ENCODE measurements around the gene ZNF180. TPM values are rescaled to one million over a fixed set of nuclear protein-coding genes. Genes with fewer than 3 reads are reported as not detected.
"Not testable (repeated sequence)": the region's sequence is repeated elsewhere in the genome, so short reads cannot be mapped to it uniquely, and the experiment has no call there.

ZNF180 gene
- total RNA-seq = 10 to 100 TPM in 1 of 2 experiments, 1 to 10 TPM in 1; 9.1 to 12.7 TPM

- DNase-seq (peak; percentile 96), ATAC-seq (peak; percentile 91)
- Mint-ChIP-seq H3K4me3 (peak within 1 kb of the TSS; percentile 98), H3K9me3 (ENCODE audit: low read depth) (peaks cover 33% of the 10 kb centered on the region), H3K4me1 (peaks cover 31% of the 10 kb centered on the region), H3K36me3 (peaks cover 54% of the 10 kb centered on the region), H3K27ac (peak within 1 kb of the TSS; percentile 91), H3K27me3 (no peaks in the 10 kb centered on the region)
- CTCF ChIA-PET = interaction anchor here (0.8 to 1.4 kb wide), 5 partner anchors 24 to 405 kb away, joined by 3 read pairs; no protein-coding TSS in a partner anchor
Measured at GRCh38 chr19:44499962-44500949, at the start of gene ZNF180. Gene ZNF180, minus strand, starts transcription at chr19:44500522. Its CDS starts 3,188 bp downstream, at chr19:44497334.

- Mint-ChIP-seq H3K27me3 (no peaks in the 10 kb centered on the region), H3K9me3 (ENCODE audit: low read depth) (peaks cover 10% of the 10 kb centered on the region), H3K4me1 (no peaks in the 10 kb centered on the region), H3K36me3 (no peaks in the 10 kb centered on the region), H3K4me3 (no peak overlapping the region), H3K27ac (no peak overlapping the region)
- DNase-seq (no peak), ATAC-seq (no peak)
- CTCF ChIA-PET = no interaction called here
Measured at GRCh38 chr19:44549507-44549906, 49.2 kb upstream of the ZNF180 start.

- ATAC-seq (no peak), DNase-seq (no peak)
- Mint-ChIP-seq H3K27me3 (no peaks in the 10 kb centered on the region), H3K9me3 (ENCODE audit: low read depth) (peaks cover 10% of the 10 kb centered on the region), H3K4me1 (no peaks in the 10 kb centered on the region), H3K27ac (no peak overlapping the region), H3K36me3 (no peaks in the 10 kb centered on the region), H3K4me3 (no peak overlapping the region)
- CTCF ChIA-PET = no interaction called here
Measured at GRCh38 chr19:44548736-44549135, 48.4 kb upstream of the ZNF180 start.

- ATAC-seq (no peak), DNase-seq (no peak)
- no peaks in the 10 kb centered on the region for H3K27me3 Mint-ChIP-seq
- H3K27ac Mint-ChIP-seq = no peak overlapping the region
- no peak overlapping the region for H3K4me3 Mint-ChIP-seq
- H3K36me3 Mint-ChIP-seq = no peaks in the 10 kb centered on the region
- peaks cover 9% of the 10 kb centered on the region for H3K9me3 Mint-ChIP-seq (ENCODE audit: low read depth)
- CTCF ChIA-PET = no interaction called here
- H3K4me1 Mint-ChIP-seq = no peaks in the 10 kb centered on the region
Measured at GRCh38 chr19:44544031-44544430, 43.7 kb upstream of the ZNF180 start.

- no peaks in the 10 kb centered on the region for H3K4me1 Mint-ChIP-seq
- no peaks in the 10 kb centered on the region for H3K27me3 Mint-ChIP-seq
- DNase-seq (no peak), ATAC-seq (no peak)
- no peak overlapping the region for H3K4me3 Mint-ChIP-seq
- H3K36me3 Mint-ChIP-seq = no peaks in the 10 kb centered on the region
- CTCF ChIA-PET = no interaction called here
- peaks cover 12% of the 10 kb centered on the region for H3K9me3 Mint-ChIP-seq (ENCODE audit: low read depth)
- H3K27ac Mint-ChIP-seq = no peak overlapping the region
Measured at GRCh38 chr19:44542671-44543070, 42.3 kb upstream of the ZNF180 start.

- DNase-seq (no peak), ATAC-seq (no peak)
- Mint-ChIP-seq H3K27me3 (no peaks in the 10 kb centered on the region), H3K4me1 (no peaks in the 10 kb centered on the region), H3K4me3 (no peak overlapping the region), H3K36me3 (no peaks in the 10 kb centered on the region), H3K9me3 (ENCODE audit: low read depth) (peaks cover 18% of the 10 kb centered on the region), H3K27ac (no peak overlapping the region)
- CTCF ChIA-PET = no interaction called here
Measured at GRCh38 chr19:44540736-44541135, 40.4 kb upstream of the ZNF180 start.

- no peak overlapping the region for H3K4me3 Mint-ChIP-seq
- DNase-seq (no peak), ATAC-seq (no peak)
- no peaks in the 10 kb centered on the region for H3K36me3 Mint-ChIP-seq
- no peaks in the 10 kb centered on the region for H3K27me3 Mint-ChIP-seq
- H3K9me3 Mint-ChIP-seq (ENCODE audit: low read depth) = peaks cover 22% of the 10 kb centered on the region
- H3K4me1 Mint-ChIP-seq = no peaks in the 10 kb centered on the region
- CTCF ChIA-PET = no interaction called here
- H3K27ac Mint-ChIP-seq = no peak overlapping the region
Measured at GRCh38 chr19:44539991-44540390, 39.7 kb upstream of the ZNF180 start.

GRCh38 chr19:44539236-44539826 is 39.0 kb upstream of the ZNF180 start:
- CTCF ChIA-PET = no interaction called here
- Mint-ChIP-seq H3K36me3 (no peaks in the 10 kb centered on the region), H3K27ac (no peak overlapping the region), H3K27me3 (no peaks in the 10 kb centered on the region), H3K9me3 (ENCODE audit: low read depth) (peaks cover 20% of the 10 kb centered on the region), H3K4me3 (no peak overlapping the region), H3K4me1 (no peaks in the 10 kb centered on the region)
- DNase-seq = no peak
- no peak for ATAC-seq

- DNase-seq, H3K4me3 Mint-ChIP-seq, H3K4me1 Mint-ChIP-seq, ATAC-seq, CTCF ChIA-PET, H3K27ac Mint-ChIP-seq, H3K36me3 Mint-ChIP-seq, H3K27me3 Mint-ChIP-seq: not testable (repeated sequence)
- H3K9me3 Mint-ChIP-seq (ENCODE audit: low read depth) = peaks cover 19% of the 10 kb centered on the region
Measured at GRCh38 chr19:44535361-44535760, 35.0 kb upstream of the ZNF180 start.

- CTCF ChIA-PET = no interaction called here
Measured at GRCh38 chr19:44532819-44533218, 32.5 kb upstream of the ZNF180 start.

GRCh38 chr19:44530777-44531176 is 30.5 kb upstream of the ZNF180 start:
- no peaks in the 10 kb centered on the region for H3K27me3 Mint-ChIP-seq
- DNase-seq = no peak
- no peaks in the 10 kb centered on the region for H3K36me3 Mint-ChIP-seq
- no peak for ATAC-seq
- CTCF ChIA-PET = no interaction called here
- H3K4me1 Mint-ChIP-seq = no peaks in the 10 kb centered on the region
- peaks cover 14% of the 10 kb centered on the region for H3K9me3 Mint-ChIP-seq (ENCODE audit: low read depth)
- H3K4me3 Mint-ChIP-seq = no peak overlapping the region
- no peak overlapping the region for H3K27ac Mint-ChIP-seq

More at GRCh38 chr19:44532819-44533218, 32.5 kb upstream of the ZNF180 start:
- ATAC-seq (no peak), DNase-seq (no peak)
- Mint-ChIP-seq H3K4me3 (no peak overlapping the region), H3K27me3 (no peaks in the 10 kb centered on the region), H3K9me3 (ENCODE audit: low read depth) (peaks cover 18% of the 10 kb centered on the region), H3K27ac (no peak overlapping the region), H3K36me3 (no peaks in the 10 kb centered on the region), H3K4me1 (no peaks in the 10 kb centered on the region)

GRCh38 chr19:44529536-44529935 is 29.2 kb upstream of the ZNF180 start, which contains the start of gene CEACAM20:
Gene CEACAM20, minus strand, starts transcription at chr19:44529675. Its CDS starts 166 bp downstream, at chr19:44529509.
- CTCF ChIA-PET = no interaction called here
- ATAC-seq (no peak), DNase-seq (no peak)
- H3K4me1 Mint-ChIP-seq = no peaks in the 10 kb centered on the region
- H3K27ac Mint-ChIP-seq = no peak within 1 kb of the TSS
- no peaks in the 10 kb centered on the region for H3K27me3 Mint-ChIP-seq
- no peak within 1 kb of the TSS for H3K4me3 Mint-ChIP-seq
- H3K9me3 Mint-ChIP-seq (ENCODE audit: low read depth) = peaks cover 9% of the 10 kb centered on the region
- H3K36me3 Mint-ChIP-seq = no peaks in the 10 kb centered on the region

- H3K9me3 Mint-ChIP-seq (ENCODE audit: low read depth) = peaks cover 14% of the 10 kb centered on the region
- DNase-seq (no peak), ATAC-seq (no peak)
- H3K27me3 Mint-ChIP-seq = no peaks in the 10 kb centered on the region
- H3K27ac Mint-ChIP-seq = no peak overlapping the region
- no peaks in the 10 kb centered on the region for H3K36me3 Mint-ChIP-seq
- CTCF ChIA-PET = no interaction called here
- no peak overlapping the region for H3K4me3 Mint-ChIP-seq
- no peaks in the 10 kb centered on the region for H3K4me1 Mint-ChIP-seq
Measured at GRCh38 chr19:44527554-44527953, 27.2 kb upstream of the ZNF180 start.
